Measurements from ENCODE around the gene CDC42BPG.
A peak's percentile ranks its signal among the peaks of the same experiment; 100 is the strongest.

Gene CDC42BPG

GRCh38 chr11:64844330-64845128 is at the start of gene CDC42BPG:
CDC42BPG (minus strand) TSS chr11:64844653; CDS start chr11:64844569, 84 bp downstream.
- peak; percentile 53 for DNase-seq

DNA sequence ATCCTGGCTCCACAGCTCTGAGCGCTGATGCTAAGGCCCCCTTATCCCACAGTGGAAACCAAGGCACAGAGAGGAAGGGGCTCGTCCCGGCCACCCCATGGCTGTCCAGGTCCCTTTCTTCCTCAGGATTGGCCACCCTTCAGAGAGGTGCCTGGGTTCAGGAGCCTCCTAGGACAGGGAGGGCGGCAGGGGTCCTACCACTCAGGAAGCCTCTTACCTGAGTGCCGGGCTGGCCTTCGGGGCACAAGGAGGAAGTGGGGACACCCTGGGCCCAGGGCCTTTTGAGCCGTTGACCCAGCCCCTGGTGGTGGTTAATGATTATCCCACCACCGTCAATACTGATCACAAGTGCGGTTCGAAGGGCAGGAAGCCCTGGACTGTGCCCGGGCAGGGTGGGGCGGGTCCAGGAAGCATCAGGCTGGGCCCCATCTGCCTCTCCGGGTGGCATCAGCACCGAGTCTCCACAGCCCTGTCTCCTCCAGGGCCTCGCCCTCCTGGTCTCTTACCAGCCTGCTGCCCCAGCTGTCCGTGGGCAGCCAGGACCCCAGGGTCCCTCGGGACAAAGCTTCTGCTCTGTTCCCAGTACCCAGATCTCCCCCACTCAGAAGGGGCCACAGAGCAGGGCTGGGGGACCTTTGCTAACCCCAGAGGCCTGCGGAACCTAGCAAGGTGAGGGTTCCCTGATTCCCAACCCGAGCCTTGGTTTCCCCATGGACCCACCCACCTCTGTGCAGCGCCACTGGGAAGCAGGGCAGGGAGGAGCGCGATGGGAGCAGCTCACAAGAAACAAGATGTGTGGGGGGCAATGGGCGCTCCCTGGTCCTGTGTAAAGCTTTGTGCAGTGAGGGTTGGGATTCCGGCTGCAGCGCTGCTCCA is 49.0 kb upstream of the CDC42BPG start:
- DNase-seq, result no peak

DNA sequence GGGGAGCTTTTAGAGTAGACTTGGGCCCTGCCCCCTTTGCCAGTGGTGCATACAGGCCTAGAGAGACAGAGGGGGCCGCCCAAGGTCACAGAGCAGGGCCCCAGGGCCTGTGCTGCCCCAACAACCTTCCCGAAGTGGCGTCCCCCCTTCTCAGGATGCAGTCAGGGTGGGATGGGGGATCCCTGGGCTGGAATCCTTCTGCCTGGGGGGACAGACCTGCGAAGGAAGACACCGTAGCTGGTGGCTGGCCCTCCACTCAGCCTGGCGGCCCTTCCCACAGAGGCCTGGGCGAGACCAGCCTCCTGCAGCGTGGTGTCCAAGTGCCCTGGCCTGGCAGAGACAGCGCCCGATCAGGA is 48.4 kb upstream of the CDC42BPG start:
- DNase-seq, result no peak

DNA sequence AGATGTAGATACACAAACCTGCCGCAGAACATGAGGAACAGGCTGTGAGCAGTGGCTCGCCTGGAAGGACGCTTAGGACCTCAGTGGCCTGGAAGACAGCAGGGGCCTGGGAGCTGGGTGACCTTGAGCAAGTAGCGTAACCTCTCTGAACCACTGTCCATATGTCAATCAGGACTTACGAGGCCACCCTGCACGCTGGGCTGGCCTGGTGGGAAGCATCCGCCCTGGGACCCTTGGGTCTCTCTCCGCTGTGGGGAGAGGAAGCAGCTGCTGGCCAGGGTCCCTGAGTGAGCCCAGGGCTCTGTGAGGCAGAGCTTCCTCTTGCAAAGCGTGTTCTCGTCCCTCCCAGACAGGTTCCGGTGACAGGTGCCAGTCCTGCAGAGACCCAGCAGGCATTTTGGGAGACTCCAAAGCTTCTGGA is 48.0 kb upstream of the CDC42BPG start:
- no peak for DNase-seq

DNA sequence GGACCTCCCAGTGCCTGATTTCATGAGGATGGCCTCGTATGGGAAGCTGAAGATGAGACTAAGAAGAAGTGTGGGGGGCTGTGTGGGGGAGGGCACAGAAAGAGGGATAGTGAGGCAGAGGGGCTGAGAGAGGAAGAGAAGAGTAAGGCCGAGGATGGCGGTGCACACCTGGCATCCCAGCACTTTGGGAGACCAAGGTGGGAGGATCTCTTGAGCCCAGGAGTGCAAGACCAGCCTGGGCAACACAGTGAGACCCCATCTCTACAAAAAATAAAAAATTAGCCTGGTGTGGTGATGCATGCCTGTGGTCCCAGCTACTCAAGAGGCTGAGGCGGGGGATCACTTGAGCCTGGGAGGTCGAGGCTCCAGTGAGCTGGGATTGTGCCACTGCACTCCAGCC is 47.4 kb upstream of the CDC42BPG start:
- no peak for DNase-seq

- no peak for DNase-seq
Measured at GRCh38 chr11:64891215-64891848, 46.9 kb upstream of the CDC42BPG start.

GRCh38 chr11:64890522-64890939 is 46.1 kb upstream of the CDC42BPG start:
- no peak for DNase-seq

- no peak for DNase-seq
Measured at GRCh38 chr11:64888729-64889511, 44.5 kb upstream of the CDC42BPG start.

DNA sequence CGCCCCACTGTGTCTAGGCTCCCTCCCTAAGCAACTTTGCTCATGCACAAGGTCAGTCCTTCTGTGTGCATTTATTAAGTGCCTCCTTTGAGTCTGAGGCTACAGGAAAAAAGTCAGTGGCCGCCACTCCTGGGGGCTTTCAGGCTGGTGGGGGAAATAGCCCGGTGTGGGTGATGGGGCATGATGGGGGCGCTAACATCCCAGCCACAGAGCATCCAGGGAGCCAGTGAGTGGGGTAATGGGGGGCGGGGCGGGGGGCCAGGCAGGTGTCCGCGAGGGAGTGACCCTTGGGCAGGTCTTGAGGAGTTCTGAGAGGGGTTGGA is 43.9 kb upstream of the CDC42BPG start:
- DNase-seq, result no peak

DNA sequence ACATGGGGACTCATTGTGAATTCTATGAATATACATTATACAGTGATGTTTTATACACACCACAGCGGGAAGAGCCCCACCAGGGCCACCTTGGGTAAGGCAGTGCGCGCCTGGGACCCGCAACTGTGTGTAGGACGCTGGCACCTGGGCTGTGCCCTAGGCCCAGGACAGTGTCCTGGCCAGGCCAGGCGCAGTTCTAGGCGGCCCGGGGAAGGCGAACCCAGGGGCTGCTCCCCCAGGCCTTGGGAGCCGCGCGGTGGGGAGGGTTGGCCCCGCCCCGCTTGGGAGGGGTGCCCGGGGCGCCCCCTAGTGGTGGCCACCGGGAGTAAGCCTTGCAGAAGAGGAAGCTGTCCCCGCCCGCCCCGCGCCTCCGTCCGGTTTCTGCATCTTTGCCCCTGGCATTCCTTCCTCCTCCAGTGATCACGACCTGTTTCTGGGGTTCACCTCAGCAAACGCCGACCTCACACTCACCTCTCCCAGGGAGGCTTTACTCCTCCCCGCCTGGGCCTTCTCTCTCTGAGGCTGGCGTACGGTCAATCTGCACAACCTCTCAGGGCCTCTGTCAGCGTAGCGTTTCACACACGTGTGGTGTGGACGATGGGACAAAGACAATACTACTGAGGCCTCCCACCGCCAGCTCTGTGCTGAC is 43.4 kb upstream of the CDC42BPG start:
- peak; percentile 60 for DNase-seq

GRCh38 chr11:64887234-64887756 is 42.8 kb upstream of the CDC42BPG start:
- DNase-seq, result no peak

- no peak for DNase-seq
Measured at GRCh38 chr11:64885367-64886286, 41.2 kb upstream of the CDC42BPG start.

GRCh38 chr11:64884019-64884418 is 39.6 kb upstream of the CDC42BPG start:
- no peak for DNase-seq

DNA sequence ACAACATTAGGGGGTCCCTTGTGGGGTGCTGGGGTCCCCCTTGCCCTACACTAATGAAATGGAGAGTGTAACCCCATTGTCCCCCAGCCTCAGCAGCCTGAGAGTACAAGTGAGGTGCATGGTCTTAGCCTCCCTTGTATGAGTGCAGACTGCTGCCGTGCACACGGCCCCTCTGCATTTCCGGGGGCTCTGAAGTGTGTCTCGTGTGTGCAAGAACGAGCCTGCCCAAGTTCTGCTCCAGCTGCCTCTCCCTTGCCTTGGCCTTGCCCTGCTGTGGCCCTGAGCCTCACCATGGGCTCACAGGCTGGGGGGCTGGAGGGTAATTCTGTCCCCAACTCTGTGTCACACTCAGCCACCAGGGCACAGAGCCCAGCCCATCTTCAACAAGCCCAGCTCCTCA is 39.1 kb upstream of the CDC42BPG start:
- DNase-seq, result no peak

DNA sequence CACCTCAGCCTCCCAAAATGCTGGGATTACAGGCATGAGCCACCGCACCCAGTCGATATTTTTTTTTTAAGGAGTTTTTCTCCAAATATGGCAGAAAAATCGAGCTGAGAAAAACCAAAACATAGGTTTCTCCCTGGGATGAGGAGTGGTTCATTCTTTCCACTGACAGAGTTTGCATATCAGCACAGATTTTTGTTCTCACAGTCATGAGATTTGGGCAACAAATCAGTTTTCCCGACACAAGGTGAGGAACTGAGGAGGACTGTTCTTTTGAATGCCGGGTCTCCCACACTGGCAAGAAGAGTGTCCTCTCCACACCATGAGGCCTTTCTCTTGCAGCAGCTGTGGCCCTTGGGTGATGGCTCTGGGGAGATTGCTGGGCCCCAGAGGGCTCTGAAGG is 37.8 kb upstream of the CDC42BPG start:
- DNase-seq, result no peak

GRCh38 chr11:64881476-64881875 is 37.0 kb upstream of the CDC42BPG start:
- DNase-seq, result no peak

DNA sequence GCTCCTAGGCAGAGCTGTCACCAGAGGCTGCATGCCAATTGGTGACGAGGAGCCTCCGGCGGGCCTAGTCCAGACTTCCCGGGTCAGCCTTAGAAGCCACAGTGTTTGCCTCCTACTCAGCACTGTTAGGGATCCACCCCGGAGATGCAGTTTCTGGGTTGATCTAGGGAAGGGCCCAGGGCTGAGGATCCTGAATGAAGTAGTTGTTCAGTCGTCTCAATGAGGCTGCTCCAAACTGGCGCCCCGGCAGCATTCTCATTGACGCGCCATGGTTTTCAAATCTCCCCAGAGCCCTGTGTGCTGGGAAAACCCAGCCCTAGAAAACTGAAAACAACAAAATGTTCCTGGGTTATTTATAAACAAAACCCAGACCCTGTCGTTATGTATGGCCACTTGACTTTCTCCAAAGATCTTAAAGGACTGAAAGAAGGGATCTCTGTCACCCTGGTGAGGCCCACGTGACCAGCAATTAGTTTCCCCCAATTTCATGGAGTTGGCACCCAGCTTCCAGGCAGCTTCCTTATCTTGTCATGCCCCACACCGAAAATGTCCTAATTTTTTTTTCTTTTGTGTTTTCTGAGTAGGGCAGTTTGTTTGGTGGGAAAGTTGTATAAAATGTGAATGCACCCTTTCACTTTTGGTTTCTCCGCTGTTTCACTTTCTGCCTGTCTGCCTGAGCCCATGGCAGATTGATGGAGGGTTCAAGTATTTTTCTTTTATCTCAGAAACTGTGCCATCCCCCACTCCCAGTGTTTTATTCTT is 36.0 kb upstream of the CDC42BPG start:
- DNase-seq, result no peak

DNA sequence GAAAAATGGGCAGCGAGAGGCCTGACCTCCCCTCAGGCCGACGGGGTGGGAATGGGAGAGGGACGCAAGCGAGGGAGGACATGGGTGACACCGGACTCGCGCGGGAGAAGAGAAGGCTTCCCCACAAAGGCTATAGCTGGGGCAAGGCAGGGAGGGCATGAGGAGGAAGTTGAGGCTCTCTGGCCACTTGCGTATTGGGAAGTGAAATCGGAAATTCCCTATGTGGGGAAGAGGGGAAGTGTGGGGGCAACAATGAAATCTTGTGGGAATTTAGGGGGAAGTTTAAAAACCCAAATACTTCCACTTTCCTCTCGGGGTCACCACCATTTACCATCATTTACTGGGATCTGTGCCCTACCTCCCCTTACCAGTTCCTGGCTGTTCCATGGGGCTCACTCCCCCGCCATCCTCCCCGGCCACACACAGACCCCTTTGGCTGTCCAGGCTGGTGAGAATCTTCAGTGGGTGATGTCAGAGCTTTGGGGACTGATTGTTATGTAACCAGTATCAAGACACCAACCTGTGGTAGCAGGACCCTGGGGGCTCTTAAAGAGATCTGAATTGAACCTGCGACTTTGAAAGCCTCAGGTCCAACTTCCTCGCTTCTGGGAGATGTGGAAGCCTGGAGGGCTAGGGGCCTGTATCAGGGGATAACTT is 34.9 kb upstream of the CDC42BPG start:
- no peak for DNase-seq

GRCh38 chr11:64878494-64879243 is 34.2 kb upstream of the CDC42BPG start, which contains the start of gene EHD1:
EHD1 (minus strand) TSS chr11:64878621; CDS start chr11:64878464, 157 bp downstream.
- DNase-seq, result peak; percentile 99

Data from NCI-H1092 treated with DMSO at 0.1 percent for 48 hours (cell line).